H9 (cell line): ENCODE data around the gene MAGI3. TPM values are rescaled to one million over a fixed set of nuclear protein-coding genes. Genes with fewer than 3 reads are reported as not detected.

Source experiments
- DNase-seq: peaks from one replicate; pipeline ENCODE4 v3.0.0-alpha.2; 2017
- H2AFZ ChIP-seq: one replicate; pipeline ENCODE4 v1.6.1; 2013; ENCODE audit warnings: mild to moderate bottlenecking, low read length, control low read depth, moderate library complexity
- H2AK5ac ChIP-seq: 2 replicates; pipeline ENCODE4 v1.6.1; 2013; ENCODE audit warnings: low read length, control low read depth, mixed read lengths; ENCODE audit not compliant: insufficient read length
- H2BK120ac ChIP-seq: one replicate; pipeline ENCODE4 v1.6.1; 2013; ENCODE audit warnings: low read depth, mild to moderate bottlenecking, low read length, control low read depth, inconsistent platforms; ENCODE audit not compliant: poor library complexity, severe bottlenecking
- H2BK12ac ChIP-seq: 2 replicates; pipeline ENCODE4 v1.6.1; 2013; ENCODE audit warnings: low read length, control low read depth, mixed read lengths, low read depth; ENCODE audit not compliant: insufficient read length
- H2BK15ac ChIP-seq: 2 replicates; pipeline ENCODE4 v1.6.1; 2013; ENCODE audit warnings: low read depth, low read length, control low read depth
- H2BK20ac ChIP-seq: one replicate; pipeline ENCODE4 v1.6.1; 2013; ENCODE audit warnings: low read depth, mild to moderate bottlenecking, low read length, control low read depth, inconsistent platforms; ENCODE audit not compliant: poor library complexity, severe bottlenecking
- H2BK5ac ChIP-seq: 2 replicates; pipeline ENCODE4 v1.6.1; 2013; ENCODE audit warnings: low read length, control low read depth, mixed read lengths; ENCODE audit not compliant: insufficient read length
- H3K14ac ChIP-seq: 2 replicates; pipeline ENCODE4 v1.6.1; 2013; ENCODE audit warnings: low read length, control low read depth; ENCODE audit not compliant: insufficient read depth
- H3K18ac ChIP-seq: 2 replicates; pipeline ENCODE4 v1.6.1; 2013; ENCODE audit warnings: low read depth, mild to moderate bottlenecking, mixed read lengths, low read length, control low read depth; ENCODE audit not compliant: insufficient read length
- H3K23ac ChIP-seq: 2 replicates; pipeline ENCODE4 v1.6.1; 2013; ENCODE audit warnings: low read length, control low read depth, mixed read lengths, low read depth; ENCODE audit not compliant: insufficient read length
- H3K23me2 ChIP-seq: 2 replicates; pipeline ENCODE4 v1.6.1; 2013; ENCODE audit warnings: low read depth, mild to moderate bottlenecking, mixed read lengths, low read length, control low read depth; ENCODE audit not compliant: insufficient read length, poor library complexity, severe bottlenecking
- H3K27ac ChIP-seq: 2 replicates; pipeline ENCODE4 v1.5.1; 2013; ENCODE audit warnings: low read length, control low read depth, mixed read lengths, low read depth; ENCODE audit not compliant: insufficient read length
- H3K27me3 ChIP-seq: 2 replicates; pipeline ENCODE4 v1.6.1; 2013; ENCODE audit warnings: low read length, control low read depth, inconsistent platforms; ENCODE audit not compliant: insufficient read depth
- H3K4ac ChIP-seq: 2 replicates; pipeline ENCODE4 v1.6.1; 2013; ENCODE audit warnings: low read depth, mild to moderate bottlenecking, control low read depth, inconsistent platforms, low read length, moderate library complexity
- H3K4me1 ChIP-seq: 2 replicates; pipeline ENCODE4 v1.6.1; 2013; ENCODE audit warnings: low read length, control low read depth, inconsistent platforms; ENCODE audit not compliant: insufficient read depth
- H3K4me2 ChIP-seq: 2 replicates; pipeline ENCODE4 v1.6.1; 2013; ENCODE audit warnings: low read length, control low read depth, mixed read lengths; ENCODE audit not compliant: insufficient read length, insufficient read depth
- H3K56ac ChIP-seq: 2 replicates; pipeline ENCODE4 v1.6.1; 2013; ENCODE audit warnings: low read depth, mild to moderate bottlenecking, mixed read lengths, low read length, control low read depth; ENCODE audit not compliant: insufficient read length
- H3K79me1 ChIP-seq: 2 replicates; pipeline ENCODE4 v1.6.1; 2013; ENCODE audit warnings: low read depth, mild to moderate bottlenecking, moderate library complexity, low read length, control low read depth, inconsistent platforms; ENCODE audit not compliant: insufficient read depth, poor library complexity, severe bottlenecking
- H3K79me2 ChIP-seq: 2 replicates; pipeline ENCODE4 v1.6.1; 2013; ENCODE audit warnings: low read length, control low read depth, inconsistent platforms; ENCODE audit not compliant: insufficient read depth
- H3K9ac ChIP-seq: 2 replicates; pipeline ENCODE4 v1.6.1; 2013; ENCODE audit warnings: low read length, control low read depth, mixed read lengths; ENCODE audit not compliant: insufficient read length; ENCODE audit errors: extremely low read depth
- H3K9me3 ChIP-seq: one replicate; pipeline ENCODE4 v1.6.1; 2013; ENCODE audit warnings: low read depth, low read length, inconsistent platforms; ENCODE audit not compliant: control insufficient read depth
- H3T11ph ChIP-seq: one replicate; pipeline ENCODE4 v1.6.1; 2013; ENCODE audit warnings: mild to moderate bottlenecking, low read length, control low read depth, inconsistent platforms
- H4K20me1 ChIP-seq: one replicate; pipeline ENCODE4 v1.6.1; 2013; ENCODE audit not compliant: control insufficient read depth, insufficient read length, insufficient read depth
- H4K5ac ChIP-seq: 2 replicates; pipeline ENCODE4 v1.6.1; 2013; ENCODE audit warnings: low read depth, mild to moderate bottlenecking, mixed read lengths, low read length, control low read depth; ENCODE audit not compliant: insufficient read length
- H4K8ac ChIP-seq: replicated peaks from 2 replicates; pipeline ENCODE4 v1.6.1; 2013; ENCODE audit warnings: low read length, control low read depth, mixed read lengths, low read depth; ENCODE audit not compliant: insufficient read length
- H4K91ac ChIP-seq: 2 replicates; pipeline ENCODE4 v1.6.1; 2013; ENCODE audit warnings: low read depth, mild to moderate bottlenecking, moderate library complexity, mixed read lengths, low read length, control low read depth; ENCODE audit not compliant: insufficient read length
- H3K27ac Mint-ChIP-seq, 3 experiments: 2 replicates in 2 of 3; 3 replicates in 1 of 3; pipeline ENCODE4 v1.8.0; 2020 to 2021; ENCODE audit warnings: mixed read lengths in 3 of 3, mild to moderate bottlenecking in 1 of 3, moderate library complexity in 1 of 3
- H3K27me3 Mint-ChIP-seq: 2 replicates; pipeline ENCODE4 v1.8.0; 2021; ENCODE audit warnings: low read depth, mild to moderate bottlenecking, moderate library complexity, mixed read lengths
- H3K36me3 Mint-ChIP-seq, 3 experiments: 2 replicates in 2 of 3; 3 replicates in 1 of 3; pipeline ENCODE4 v1.8.0; 2020 to 2021; ENCODE audit warnings: low read depth in 3 of 3, mixed read lengths in 3 of 3; ENCODE audit not compliant: insufficient read depth in 1 of 3
- H3K4me1 Mint-ChIP-seq, 2 experiments: 2 replicates each; pipeline ENCODE4 v1.8.0; 2020; ENCODE audit warnings: mixed read lengths in 2 of 2
- H3K4me3 Mint-ChIP-seq, 2 experiments: 2 replicates in 1 of 2; 3 replicates in 1 of 2; pipeline ENCODE4 v1.8.0; 2020 to 2021; ENCODE audit warnings: mild to moderate bottlenecking in 2 of 2, mixed read lengths in 2 of 2, moderate library complexity in 1 of 2
- H3K9me3 Mint-ChIP-seq, 2 experiments: 2 replicates in 1 of 2; 3 replicates in 1 of 2; pipeline ENCODE4 v1.8.0; 2020; ENCODE audit warnings: mild to moderate bottlenecking in 2 of 2, mixed read lengths in 2 of 2, moderate library complexity in 1 of 2
- total RNA-seq: library from RNA; stranded (reverse); gene quantifications from 2 replicates; pipeline ENCODE4 v1.2.1, GENCODE V29; 2021
- TF ChIP-seq, protein P1 (sequence below): fragments of 200-600 bp; sonication (generic); conservative IDR thresholded peaks from 3 replicates; pipeline ENCODE4 v1.8.0; 2021; ENCODE audit warnings: antibody characterized with exemption, mild to moderate bottlenecking

Gene MAGI3
- total RNA-seq, 1 experiment from 2014 or later = 8.2 TPM

DNA sequence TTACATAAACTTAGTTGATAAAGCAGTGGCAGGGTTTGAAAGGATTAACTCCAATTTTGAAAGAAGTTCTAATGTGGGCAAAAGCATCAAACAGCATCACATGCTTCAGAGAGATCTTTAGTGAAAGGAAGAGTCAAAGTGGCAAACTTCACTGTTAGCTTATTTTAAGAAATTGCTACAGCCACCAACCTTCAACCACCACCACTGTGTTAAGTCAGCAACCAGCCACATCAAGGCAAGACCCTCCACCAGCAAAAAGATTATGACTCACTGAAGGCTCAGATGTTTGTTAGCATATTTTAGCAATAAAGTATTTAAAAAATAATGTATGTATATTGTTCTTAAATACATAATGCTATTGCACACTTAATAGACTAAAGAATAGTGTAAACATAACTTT is 21.3 kb upstream of the MAGI3 start:
- Mint-ChIP-seq H3K27me3 (no peaks in the 10 kb centered on the region), H3K4me1 (peaks cover 0 to 2% of the 10 kb centered on the region in 2 experiments; a peak in 1 of 4 replicates), H3K36me3 (no peaks in the 10 kb centered on the region), H3K4me3 (no peak overlapping the region), H3K27ac (no peak overlapping the region), H3K9me3 (no peaks in the 10 kb centered on the region)
- no peak overlapping the region for H3K23ac ChIP-seq
- no peaks in the 10 kb centered on the region for H3K79me1 ChIP-seq
- no peaks in the 10 kb centered on the region for H3K9me3 ChIP-seq
- no peak overlapping the region for H3T11ph ChIP-seq
- no peak overlapping the region for H2AFZ ChIP-seq
- no peaks in the 10 kb centered on the region for H3K27me3 ChIP-seq
- H3K79me2 ChIP-seq = no peaks in the 10 kb centered on the region
- H4K5ac ChIP-seq = no peak overlapping the region
- H3K4ac ChIP-seq = no peak overlapping the region
- H3K18ac ChIP-seq = no peak overlapping the region
- no peaks in the 10 kb centered on the region for H3K23me2 ChIP-seq
- H2BK5ac ChIP-seq = no peak overlapping the region
- H2AK5ac ChIP-seq = no peak overlapping the region
- no peak overlapping the region for H3K4me2 ChIP-seq
- H3K9ac ChIP-seq = no peak overlapping the region
- H4K20me1 ChIP-seq = no peaks in the 10 kb centered on the region
- H2BK20ac ChIP-seq = no peak overlapping the region
- H3K14ac ChIP-seq = no peak overlapping the region
- TF ChIP-seq, protein P1, sequence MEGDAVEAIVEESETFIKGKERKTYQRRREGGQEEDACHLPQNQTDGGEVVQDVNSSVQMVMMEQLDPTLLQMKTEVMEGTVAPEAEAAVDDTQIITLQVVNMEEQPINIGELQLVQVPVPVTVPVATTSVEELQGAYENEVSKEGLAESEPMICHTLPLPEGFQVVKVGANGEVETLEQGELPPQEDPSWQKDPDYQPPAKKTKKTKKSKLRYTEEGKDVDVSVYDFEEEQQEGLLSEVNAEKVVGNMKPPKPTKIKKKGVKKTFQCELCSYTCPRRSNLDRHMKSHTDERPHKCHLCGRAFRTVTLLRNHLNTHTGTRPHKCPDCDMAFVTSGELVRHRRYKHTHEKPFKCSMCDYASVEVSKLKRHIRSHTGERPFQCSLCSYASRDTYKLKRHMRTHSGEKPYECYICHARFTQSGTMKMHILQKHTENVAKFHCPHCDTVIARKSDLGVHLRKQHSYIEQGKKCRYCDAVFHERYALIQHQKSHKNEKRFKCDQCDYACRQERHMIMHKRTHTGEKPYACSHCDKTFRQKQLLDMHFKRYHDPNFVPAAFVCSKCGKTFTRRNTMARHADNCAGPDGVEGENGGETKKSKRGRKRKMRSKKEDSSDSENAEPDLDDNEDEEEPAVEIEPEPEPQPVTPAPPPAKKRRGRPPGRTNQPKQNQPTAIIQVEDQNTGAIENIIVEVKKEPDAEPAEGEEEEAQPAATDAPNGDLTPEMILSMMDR = no peak
- no peak overlapping the region for H4K91ac ChIP-seq
- no peaks in the 10 kb centered on the region for H3K4me1 ChIP-seq
- H3K27ac ChIP-seq = no peak overlapping the region
- H2BK12ac ChIP-seq = no peak overlapping the region
- no peak overlapping the region for H2BK120ac ChIP-seq
- no peak overlapping the region for H3K56ac ChIP-seq
- DNase-seq = no peak
- no peak overlapping the region for H4K8ac ChIP-seq
- H2BK15ac ChIP-seq = no peak overlapping the region
